GM12873 (cell line): ENCODE results near the gene DNAJC18.

Experiments used
- TF ChIP-seq, protein P1 (sequence below): IDR thresholded peaks from 2 replicates; pipeline ENCODE4 v1.5.1; 2012; ENCODE audit warnings: low read depth, mild to moderate bottlenecking, moderate library complexity, low read length, control low read depth; ENCODE audit not compliant: insufficient read depth; ENCODE audit errors: missing control alignments

The DNAJC18 gene

DNA sequence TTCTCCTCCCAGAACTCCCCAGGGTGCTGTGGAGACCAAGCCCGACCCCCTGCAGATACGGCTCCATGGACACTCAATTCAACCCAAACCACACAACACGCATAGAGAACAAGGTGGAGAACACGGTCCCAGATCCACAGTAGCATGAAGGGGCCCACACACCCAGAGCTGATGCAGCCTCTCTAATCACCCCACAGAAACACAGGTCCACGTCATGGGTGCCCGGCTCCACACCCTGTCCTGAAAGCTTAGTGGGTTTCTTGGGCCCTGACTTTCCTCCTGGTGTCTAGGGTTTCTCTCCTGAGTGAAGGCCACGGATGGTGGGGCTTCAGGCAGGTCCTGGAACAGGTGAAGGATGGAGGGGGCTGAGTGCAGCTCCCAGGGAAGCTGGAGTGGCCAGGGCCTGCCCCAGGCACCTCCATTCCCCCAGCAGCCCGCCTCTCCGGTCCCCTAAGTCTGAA lies 54.7 kb downstream of the DNAJC18 start:
- TF ChIP-seq, protein P1, sequence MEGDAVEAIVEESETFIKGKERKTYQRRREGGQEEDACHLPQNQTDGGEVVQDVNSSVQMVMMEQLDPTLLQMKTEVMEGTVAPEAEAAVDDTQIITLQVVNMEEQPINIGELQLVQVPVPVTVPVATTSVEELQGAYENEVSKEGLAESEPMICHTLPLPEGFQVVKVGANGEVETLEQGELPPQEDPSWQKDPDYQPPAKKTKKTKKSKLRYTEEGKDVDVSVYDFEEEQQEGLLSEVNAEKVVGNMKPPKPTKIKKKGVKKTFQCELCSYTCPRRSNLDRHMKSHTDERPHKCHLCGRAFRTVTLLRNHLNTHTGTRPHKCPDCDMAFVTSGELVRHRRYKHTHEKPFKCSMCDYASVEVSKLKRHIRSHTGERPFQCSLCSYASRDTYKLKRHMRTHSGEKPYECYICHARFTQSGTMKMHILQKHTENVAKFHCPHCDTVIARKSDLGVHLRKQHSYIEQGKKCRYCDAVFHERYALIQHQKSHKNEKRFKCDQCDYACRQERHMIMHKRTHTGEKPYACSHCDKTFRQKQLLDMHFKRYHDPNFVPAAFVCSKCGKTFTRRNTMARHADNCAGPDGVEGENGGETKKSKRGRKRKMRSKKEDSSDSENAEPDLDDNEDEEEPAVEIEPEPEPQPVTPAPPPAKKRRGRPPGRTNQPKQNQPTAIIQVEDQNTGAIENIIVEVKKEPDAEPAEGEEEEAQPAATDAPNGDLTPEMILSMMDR, result no peak

- TF ChIP-seq, protein P1, result no peak
Observed at GRCh38 chr5:139383993-139384590, 55.2 kb downstream of the DNAJC18 start.

GRCh38 chr5:139383275-139383992 lies 55.9 kb downstream of the DNAJC18 start, which contains the start of gene SLC23A1:
SLC23A1 (minus strand) TSS chr5:139383297; CDS start chr5:139383253, 44 bp downstream.
- TF ChIP-seq, protein P1, result no peak

- TF ChIP-seq, protein P1, result no peak
Observed at GRCh38 chr5:139382807-139383206, 56.5 kb downstream of the DNAJC18 start.

- TF ChIP-seq, protein P1, result no peak
Observed at GRCh38 chr5:139381837-139382761, 57.2 kb downstream of the DNAJC18 start.

DNA sequence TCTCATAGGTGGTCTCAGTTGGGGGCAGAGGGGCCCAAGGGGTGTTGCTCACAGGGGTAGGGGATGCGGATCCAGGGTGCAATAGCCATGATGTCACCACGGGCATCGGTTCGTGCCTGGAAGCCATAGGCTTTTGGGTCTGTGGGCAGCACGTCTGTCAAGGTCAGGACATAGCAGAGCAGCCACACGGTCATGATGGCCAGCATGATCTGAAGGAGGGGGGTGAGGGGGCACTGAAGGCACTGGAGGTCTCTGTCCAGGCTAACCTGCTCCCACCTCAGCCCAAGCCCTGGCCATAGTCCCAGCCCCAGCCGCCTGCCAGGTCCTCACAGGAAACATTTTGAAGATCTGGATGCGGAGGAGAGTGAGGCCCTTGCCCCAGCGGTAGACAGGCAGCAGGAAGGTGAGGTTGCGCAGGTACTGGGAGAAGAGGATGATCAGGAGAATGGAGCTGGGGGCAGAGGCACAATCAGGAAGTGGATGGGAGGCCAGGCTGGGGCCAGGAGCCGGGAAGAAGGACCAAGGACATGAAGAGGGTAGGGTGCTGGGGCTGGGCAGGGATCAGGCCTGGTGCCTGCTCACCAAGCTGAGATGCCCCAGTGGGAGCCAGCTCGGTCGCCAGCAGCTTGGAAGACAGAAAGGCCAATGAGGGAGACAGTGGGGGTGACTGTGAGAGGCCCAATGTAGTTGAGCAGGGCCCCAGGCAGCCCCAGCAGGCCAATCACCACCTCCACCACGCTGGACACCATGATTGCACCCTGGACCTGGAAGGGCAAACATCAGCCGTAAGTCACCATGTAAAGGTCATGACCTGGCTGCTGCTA lies 59.5 kb downstream of the DNAJC18 start:
- TF ChIP-seq, protein P1, result no peak
